HEK293 (cell line): ENCODE data around the gene SLC5A11.

Source experiments
- CTCF ChIA-PET: fragments of 350-600 bp; formaldehyde crosslinking; extraction: SDS; loops from one replicate; lab custom pipeline; 2021; ENCODE audit warnings: antibody characterized with exemption; lab: Yijun Ruan, JAX
- POLR2A ChIA-PET: fragments of 300-600 bp; formaldehyde crosslinking; extraction: SDS; loops from one replicate; lab custom pipeline; 2020; ENCODE audit warnings: antibody characterized with exemption, inconsistent platforms; lab: Yijun Ruan, JAX
- H3K27ac ChIP-seq: fragments of 200-500 bp; sonication (Bioruptor generic); 2 replicates; pipeline ENCODE4 v1.5.1; 2014; ENCODE audit warnings: low read depth, low read length, control low read depth, inconsistent platforms; ENCODE audit errors: extremely low read depth
- H3K36me3 ChIP-seq, 2 experiments: fragments of 200-500 bp in 1 of 2; sonication (Bioruptor generic) in 1 of 2; 1 replicate in 1 of 2; 2 replicates in 1 of 2; pipeline ENCODE4 v1.5.1; 2014 to 2017; ENCODE audit warnings: inconsistent platforms in 2 of 2, low read length in 2 of 2; ENCODE audit not compliant: control insufficient read depth in 2 of 2, insufficient read depth in 1 of 2
- H3K4me1 ChIP-seq: fragments of 200-500 bp; sonication (Bioruptor generic); 2 replicates; pipeline ENCODE4 v1.5.1; 2014; ENCODE audit warnings: mild to moderate bottlenecking, low read length, inconsistent platforms; ENCODE audit not compliant: control insufficient read depth, insufficient read depth
- H3K4me3 ChIP-seq: 2 replicates; pipeline ENCODE4 v1.5.1; 2011; ENCODE audit warnings: low read depth, mild to moderate bottlenecking, control low read depth, low read length, moderate library complexity
- H3K9me3 ChIP-seq: fragments of 200-500 bp; sonication (Bioruptor generic); 2 replicates; pipeline ENCODE4 v1.5.1; 2014; ENCODE audit warnings: low read depth, low read length, inconsistent platforms; ENCODE audit not compliant: control insufficient read depth, insufficient read depth
- OSR2 ChIP-seq: fragments of 450-650 bp; formaldehyde crosslinking; IDR thresholded peaks from 2 replicates; pipeline ENCODE4 v1.5.1; 2016; ENCODE audit warnings: missing biosample characterization, missing genetic modification characterization
- TRIM28 ChIP-seq: IDR thresholded peaks from 2 replicates; pipeline ENCODE4 v1.6.1; 2011; ENCODE audit warnings: low read length, control low read depth, borderline replicate concordance
- ZNF138 ChIP-seq: fragments of 450-650 bp; formaldehyde crosslinking; IDR thresholded peaks from 2 replicates; pipeline ENCODE4 v1.5.1; 2016; ENCODE audit warnings: missing biosample characterization, missing genetic modification characterization, borderline replicate concordance
- ZNF239 ChIP-seq: fragments of 450-650 bp; formaldehyde crosslinking; IDR thresholded peaks from 2 replicates; pipeline ENCODE4 v1.5.1; 2016; ENCODE audit warnings: missing biosample characterization, missing genetic modification characterization
- ZNF24 ChIP-seq: fragments of 450-650 bp; formaldehyde crosslinking; IDR thresholded peaks from 2 replicates; pipeline ENCODE4 v1.5.1; 2016; ENCODE audit warnings: missing biosample characterization, missing genetic modification characterization
- ZNF341 ChIP-seq: fragments of 450-650 bp; formaldehyde crosslinking; IDR thresholded peaks from 2 replicates; pipeline ENCODE4; 2016; ENCODE audit warnings: low read depth, missing biosample characterization, missing genetic modification characterization
- ZNF555 ChIP-seq: fragments of 450-650 bp; formaldehyde crosslinking; conservative IDR thresholded peaks from 2 replicates; pipeline ENCODE4 v1.5.1; 2017; ENCODE audit warnings: missing biosample characterization, mild to moderate bottlenecking, missing genetic modification characterization, inconsistent platforms
- ZNF561 ChIP-seq: fragments of 450-650 bp; IDR thresholded peaks from 2 replicates; pipeline ENCODE4 v1.5.1; 2018; ENCODE audit warnings: missing biosample characterization, missing genetic modification characterization, borderline replicate concordance
- ZNF571 ChIP-seq: fragments of 450-650 bp; formaldehyde crosslinking; IDR thresholded peaks from 2 replicates; pipeline ENCODE4 v1.5.0; 2017; ENCODE audit warnings: missing biosample characterization, missing genetic modification characterization
- ZNF596 ChIP-seq: fragments of 450-650 bp; IDR thresholded peaks from 2 replicates; pipeline ENCODE4 v1.5.0; 2018; ENCODE audit warnings: missing biosample characterization, mild to moderate bottlenecking, missing genetic modification characterization, moderate library complexity
- ZNF624 ChIP-seq: fragments of 450-650 bp; formaldehyde crosslinking; IDR thresholded peaks from 2 replicates; pipeline ENCODE4 v1.5.1; 2017; ENCODE audit warnings: missing biosample characterization, missing genetic modification characterization
- ZNF785 ChIP-seq: fragments of 450-650 bp; formaldehyde crosslinking; IDR thresholded peaks from 2 replicates; pipeline ENCODE4 v1.5.1; 2016; ENCODE audit warnings: missing biosample characterization, missing genetic modification characterization
- TF ChIP-seq, protein P1 (sequence below): fragments of 450-650 bp; formaldehyde crosslinking; IDR thresholded peaks from 2 replicates; pipeline ENCODE4 v1.5.1; 2016; ENCODE audit warnings: missing biosample characterization, missing genetic modification characterization
- TF ChIP-seq, protein P2 (sequence below): fragments of 450-650 bp; formaldehyde crosslinking; IDR thresholded peaks from 2 replicates; pipeline ENCODE4 v1.5.1; 2016; ENCODE audit warnings: missing biosample characterization, missing genetic modification characterization
- TF ChIP-seq, protein P3 (sequence below): IDR thresholded peaks from 2 replicates; pipeline ENCODE4 v1.6.1; 2011; ENCODE audit warnings: mild to moderate bottlenecking, low read depth, low read length, borderline replicate concordance
- TF ChIP-seq, protein P4 (sequence below): fragments of 450-650 bp; formaldehyde crosslinking; IDR thresholded peaks from 2 replicates; pipeline ENCODE4 v1.5.1; 2016; ENCODE audit warnings: missing biosample characterization, missing genetic modification characterization
- TF ChIP-seq, protein P5 (sequence below): fragments of 450-650 bp; formaldehyde crosslinking; IDR thresholded peaks from 2 replicates; pipeline ENCODE4 v1.5.1; 2016; ENCODE audit warnings: missing biosample characterization, missing genetic modification characterization
- TF ChIP-seq, protein P6 (sequence below): fragments of 450-650 bp; formaldehyde crosslinking; IDR thresholded peaks from 2 replicates; pipeline ENCODE4 v1.5.1; 2016; ENCODE audit warnings: missing biosample characterization, missing genetic modification characterization
- TF ChIP-seq, protein P7 (sequence below): sonication (generic); formaldehyde crosslinking; IDR thresholded peaks from 2 replicates; pipeline ENCODE4 v1.8.1; 2022; ENCODE audit warnings: mild to moderate bottlenecking, moderate library complexity, missing genetic modification reagents

SLC5A11 gene

DNA sequence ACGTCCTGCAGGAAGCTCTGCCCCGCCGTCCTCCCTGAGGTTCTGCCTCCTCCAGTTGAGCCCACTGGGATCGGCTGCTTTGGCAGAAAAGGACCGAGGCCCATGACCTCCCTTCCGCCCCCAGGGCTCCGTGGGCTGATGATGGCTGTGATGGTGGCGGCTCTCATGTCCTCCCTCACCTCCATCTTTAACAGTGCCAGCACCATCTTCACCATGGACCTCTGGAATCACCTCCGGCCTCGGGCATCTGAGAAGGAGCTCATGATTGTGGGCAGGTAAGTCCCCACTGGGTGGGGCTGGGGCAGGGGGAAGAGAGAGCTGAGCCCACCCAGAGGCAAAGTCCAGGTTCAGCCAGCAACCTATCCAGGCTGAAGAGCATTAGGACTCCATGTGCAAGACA lies 61.1 kb downstream of the SLC5A11 start (continued):
- TF ChIP-seq, protein P1, sequence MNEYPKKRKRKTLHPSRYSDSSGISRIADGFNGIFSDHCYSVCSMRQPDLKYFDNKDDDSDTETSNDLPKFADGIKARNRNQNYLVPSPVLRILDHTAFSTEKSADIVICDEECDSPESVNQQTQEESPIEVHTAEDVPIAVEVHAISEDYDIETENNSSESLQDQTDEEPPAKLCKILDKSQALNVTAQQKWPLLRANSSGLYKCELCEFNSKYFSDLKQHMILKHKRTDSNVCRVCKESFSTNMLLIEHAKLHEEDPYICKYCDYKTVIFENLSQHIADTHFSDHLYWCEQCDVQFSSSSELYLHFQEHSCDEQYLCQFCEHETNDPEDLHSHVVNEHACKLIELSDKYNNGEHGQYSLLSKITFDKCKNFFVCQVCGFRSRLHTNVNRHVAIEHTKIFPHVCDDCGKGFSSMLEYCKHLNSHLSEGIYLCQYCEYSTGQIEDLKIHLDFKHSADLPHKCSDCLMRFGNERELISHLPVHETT: no peak
- no peak for TF ChIP-seq ZNF561 (tag by site-specific recombination)
- TF ChIP-seq ZNF555 (tag by site-specific recombination): no peak
- no peak for TF ChIP-seq ZNF785 (tag by site-specific recombination)
- TF ChIP-seq ZNF571: no peak
- no peak for TF ChIP-seq ZNF24
- TF ChIP-seq ZNF596 (tag by site-specific recombination): no peak
- TF ChIP-seq ZNF239 (tag by site-specific recombination): no peak
- TF ChIP-seq ZNF138: no peak
- TF ChIP-seq, protein P2, sequence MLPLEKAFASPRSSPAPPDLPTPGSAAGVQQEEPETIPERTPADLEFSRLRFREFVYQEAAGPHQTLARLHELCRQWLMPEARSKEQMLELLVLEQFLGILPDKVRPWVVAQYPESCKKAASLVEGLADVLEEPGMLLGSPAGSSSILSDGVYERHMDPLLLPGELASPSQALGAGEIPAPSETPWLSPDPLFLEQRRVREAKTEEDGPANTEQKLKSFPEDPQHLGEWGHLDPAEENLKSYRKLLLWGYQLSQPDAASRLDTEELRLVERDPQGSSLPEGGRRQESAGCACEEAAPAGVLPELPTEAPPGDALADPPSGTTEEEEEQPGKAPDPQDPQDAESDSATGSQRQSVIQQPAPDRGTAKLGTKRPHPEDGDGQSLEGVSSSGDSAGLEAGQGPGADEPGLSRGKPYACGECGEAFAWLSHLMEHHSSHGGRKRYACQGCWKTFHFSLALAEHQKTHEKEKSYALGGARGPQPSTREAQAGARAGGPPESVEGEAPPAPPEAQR (tag by site-specific recombination): no peak
- no peak for TF ChIP-seq ZNF624
- no peak for TF ChIP-seq ZNF341 (tag by site-specific recombination)
- TF ChIP-seq, protein P3, sequence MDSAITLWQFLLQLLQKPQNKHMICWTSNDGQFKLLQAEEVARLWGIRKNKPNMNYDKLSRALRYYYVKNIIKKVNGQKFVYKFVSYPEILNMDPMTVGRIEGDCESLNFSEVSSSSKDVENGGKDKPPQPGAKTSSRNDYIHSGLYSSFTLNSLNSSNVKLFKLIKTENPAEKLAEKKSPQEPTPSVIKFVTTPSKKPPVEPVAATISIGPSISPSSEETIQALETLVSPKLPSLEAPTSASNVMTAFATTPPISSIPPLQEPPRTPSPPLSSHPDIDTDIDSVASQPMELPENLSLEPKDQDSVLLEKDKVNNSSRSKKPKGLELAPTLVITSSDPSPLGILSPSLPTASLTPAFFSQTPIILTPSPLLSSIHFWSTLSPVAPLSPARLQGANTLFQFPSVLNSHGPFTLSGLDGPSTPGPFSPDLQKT: no peak
- TF ChIP-seq OSR2 (tag by site-specific recombination): no peak
- TF ChIP-seq, protein P4, sequence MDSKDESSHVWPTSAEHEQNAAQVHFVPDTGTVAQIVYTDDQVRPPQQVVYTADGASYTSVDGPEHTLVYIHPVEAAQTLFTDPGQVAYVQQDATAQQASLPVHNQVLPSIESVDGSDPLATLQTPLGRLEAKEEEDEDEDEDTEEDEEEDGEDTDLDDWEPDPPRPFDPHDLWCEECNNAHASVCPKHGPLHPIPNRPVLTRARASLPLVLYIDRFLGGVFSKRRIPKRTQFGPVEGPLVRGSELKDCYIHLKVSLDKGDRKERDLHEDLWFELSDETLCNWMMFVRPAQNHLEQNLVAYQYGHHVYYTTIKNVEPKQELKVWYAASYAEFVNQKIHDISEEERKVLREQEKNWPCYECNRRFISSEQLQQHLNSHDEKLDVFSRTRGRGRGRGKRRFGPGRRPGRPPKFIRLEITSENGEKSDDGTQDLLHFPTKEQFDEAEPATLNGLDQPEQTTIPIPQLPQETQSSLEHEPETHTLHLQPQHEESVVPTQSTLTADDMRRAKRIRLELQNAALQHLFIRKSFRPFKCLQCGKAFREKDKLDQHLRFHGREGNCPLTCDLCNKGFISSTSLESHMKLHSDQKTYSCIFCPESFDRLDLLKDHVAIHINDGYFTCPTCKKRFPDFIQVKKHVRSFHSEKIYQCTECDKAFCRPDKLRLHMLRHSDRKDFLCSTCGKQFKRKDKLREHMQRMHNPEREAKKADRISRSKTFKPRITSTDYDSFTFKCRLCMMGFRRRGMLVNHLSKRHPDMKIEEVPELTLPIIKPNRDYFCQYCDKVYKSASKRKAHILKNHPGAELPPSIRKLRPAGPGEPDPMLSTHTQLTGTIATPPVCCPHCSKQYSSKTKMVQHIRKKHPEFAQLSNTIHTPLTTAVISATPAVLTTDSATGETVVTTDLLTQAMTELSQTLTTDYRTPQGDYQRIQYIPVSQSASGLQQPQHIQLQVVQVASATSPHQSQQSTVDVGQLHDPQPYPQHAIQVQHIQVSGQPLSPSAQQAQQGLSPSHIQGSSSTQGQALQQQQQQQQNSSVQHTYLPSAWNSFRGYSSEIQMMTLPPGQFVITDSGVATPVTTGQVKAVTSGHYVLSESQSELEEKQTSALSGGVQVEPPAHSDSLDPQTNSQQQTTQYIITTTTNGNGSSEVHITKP (tag by site-specific recombination): no peak
- TF ChIP-seq, protein P5, sequence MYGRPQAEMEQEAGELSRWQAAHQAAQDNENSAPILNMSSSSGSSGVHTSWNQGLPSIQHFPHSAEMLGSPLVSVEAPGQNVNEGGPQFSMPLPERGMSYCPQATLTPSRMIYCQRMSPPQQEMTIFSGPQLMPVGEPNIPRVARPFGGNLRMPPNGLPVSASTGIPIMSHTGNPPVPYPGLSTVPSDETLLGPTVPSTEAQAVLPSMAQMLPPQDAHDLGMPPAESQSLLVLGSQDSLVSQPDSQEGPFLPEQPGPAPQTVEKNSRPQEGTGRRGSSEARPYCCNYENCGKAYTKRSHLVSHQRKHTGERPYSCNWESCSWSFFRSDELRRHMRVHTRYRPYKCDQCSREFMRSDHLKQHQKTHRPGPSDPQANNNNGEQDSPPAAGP (tag by site-specific recombination): no peak
- TF ChIP-seq, all 188 proteins: peak for 0

DNA sequence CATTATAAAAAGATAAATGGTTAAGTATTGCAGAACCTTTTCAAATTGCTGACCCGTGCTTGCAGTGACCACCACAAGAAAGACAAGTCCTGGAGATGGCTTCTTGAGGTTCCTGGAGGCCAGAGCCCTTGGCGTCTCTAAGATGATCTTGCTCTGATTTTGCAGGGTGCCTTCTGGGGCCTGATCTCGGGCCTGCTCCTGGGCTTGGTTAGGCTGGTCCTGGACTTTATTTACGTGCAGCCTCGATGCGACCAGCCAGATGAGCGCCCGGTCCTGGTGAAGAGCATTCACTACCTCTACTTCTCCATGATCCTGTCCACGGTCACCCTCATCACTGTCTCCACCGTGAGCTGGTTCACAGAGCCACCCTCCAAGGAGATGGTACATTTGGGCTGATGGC lies 63.0 kb downstream of the SLC5A11 start:
- H3K4me3 ChIP-seq: no peak overlapping the region
- no peaks in the 10 kb centered on the region for H3K9me3 ChIP-seq
- ChIA-PET POLR2A (no interaction called here), CTCF (interaction anchor here (1.2 kb wide), 1 partner anchor 109 kb away, joined by 3 read pairs; no protein-coding TSS in a partner anchor)
- H3K36me3 ChIP-seq: no peaks in the 10 kb centered on the region
- TF ChIP-seq, protein P6, sequence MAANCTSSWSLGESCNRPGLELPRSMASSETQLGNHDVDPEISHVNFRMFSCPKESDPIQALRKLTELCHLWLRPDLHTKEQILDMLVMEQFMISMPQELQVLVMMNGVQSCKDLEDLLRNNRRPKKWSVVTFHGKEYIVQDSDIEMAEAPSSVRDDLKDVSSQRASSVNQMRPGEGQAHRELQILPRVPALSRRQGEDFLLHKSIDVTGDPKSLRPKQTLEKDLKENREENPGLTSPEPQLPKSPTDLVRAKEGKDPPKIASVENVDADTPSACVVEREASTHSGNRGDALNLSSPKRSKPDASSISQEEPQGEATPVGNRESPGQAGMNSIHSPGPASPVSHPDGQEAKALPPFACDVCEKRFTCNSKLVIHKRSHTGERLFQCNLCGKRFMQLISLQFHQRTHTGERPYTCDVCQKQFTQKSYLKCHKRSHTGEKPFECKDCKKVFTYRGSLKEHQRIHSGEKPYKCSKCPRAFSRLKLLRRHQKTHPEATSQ (tag by site-specific recombination): no peak
- TF ChIP-seq TRIM28: no peak
- TF ChIP-seq, protein P7, sequence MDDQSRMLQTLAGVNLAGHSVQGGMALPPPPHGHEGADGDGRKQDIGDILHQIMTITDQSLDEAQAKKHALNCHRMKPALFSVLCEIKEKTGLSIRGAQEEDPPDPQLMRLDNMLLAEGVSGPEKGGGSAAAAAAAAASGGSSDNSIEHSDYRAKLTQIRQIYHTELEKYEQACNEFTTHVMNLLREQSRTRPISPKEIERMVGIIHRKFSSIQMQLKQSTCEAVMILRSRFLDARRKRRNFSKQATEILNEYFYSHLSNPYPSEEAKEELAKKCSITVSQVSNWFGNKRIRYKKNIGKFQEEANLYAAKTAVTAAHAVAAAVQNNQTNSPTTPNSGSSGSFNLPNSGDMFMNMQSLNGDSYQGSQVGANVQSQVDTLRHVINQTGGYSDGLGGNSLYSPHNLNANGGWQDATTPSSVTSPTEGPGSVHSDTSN (CRISPR knock-in tag): no peak
- TF ChIP-seq, protein P1: no peak
- H3K27ac ChIP-seq: no peak overlapping the region
- H3K4me1 ChIP-seq: no peaks in the 10 kb centered on the region
